ENCODE results near the gene SPDYE2.
"Not testable (repeated sequence)": the region's sequence is repeated elsewhere in the genome, so short reads cannot be mapped to it uniquely, and the experiment has no call there.

Gene SPDYE2

GRCh38 chr7:102572261-102573239 is 21.5 kb downstream of the SPDYE2 start, which contains the start of gene POLR2J3:
TSS of gene POLR2J3 (minus strand) at chr7:102572583. CDS start at chr7:102572521, 62 bp downstream.
- peak within 1 kb of the TSS; percentile 74 for H3K4me3 ChIP-seq (ENCODE audit: low read depth, low read length)

GRCh38 chr7:102574607-102575006 is 23.6 kb downstream of the SPDYE2 start:
- DNase-seq; H3K4me1 ChIP-seq; H3K27me3 ChIP-seq; H3K36me3 ChIP-seq; H3K9me3 ChIP-seq; H3K4me3 ChIP-seq (ENCODE audit: low read depth, low read length): not testable (repeated sequence)

More at GRCh38 chr7:102572261-102573239, 21.5 kb downstream of the SPDYE2 start, which contains the start of gene POLR2J3:
- peak; percentile 95 for DNase-seq
- H3K27me3 ChIP-seq, H3K36me3 ChIP-seq, H3K9me3 ChIP-seq, H3K4me1 ChIP-seq: not testable (repeated sequence)
- TF ChIP-seq CTCF (IDR thresholded peaks at IDR 0.05; ENCODE audit: low read depth, low read length): peak; percentile 44

GRCh38 chr7:102576363-102576762 is 25.3 kb downstream of the SPDYE2 start:
- H3K4me1 ChIP-seq; DNase-seq; H3K4me3 ChIP-seq (ENCODE audit: low read depth, low read length); H3K9me3 ChIP-seq; H3K27me3 ChIP-seq; H3K36me3 ChIP-seq: not testable (repeated sequence)

GRCh38 chr7:102577315-102578240 is 26.6 kb downstream of the SPDYE2 start:
- not testable (repeated sequence) for DNase-seq; H3K9me3 ChIP-seq; H3K36me3 ChIP-seq; H3K4me3 ChIP-seq (ENCODE audit: low read depth, low read length); H3K4me1 ChIP-seq; H3K27me3 ChIP-seq

- DNase-seq; H3K4me3 ChIP-seq (ENCODE audit: low read depth, low read length); H3K9me3 ChIP-seq; H3K27me3 ChIP-seq; H3K36me3 ChIP-seq; H3K4me1 ChIP-seq: not testable (repeated sequence)
Measured at GRCh38 chr7:102578486-102578885, 27.5 kb downstream of the SPDYE2 start.

GRCh38 chr7:102581722-102582121 is 30.7 kb downstream of the SPDYE2 start:
- not testable (repeated sequence) for H3K4me1 ChIP-seq; H3K27me3 ChIP-seq; H3K4me3 ChIP-seq (ENCODE audit: low read depth, low read length); DNase-seq; H3K9me3 ChIP-seq; H3K36me3 ChIP-seq

GRCh38 chr7:102583495-102583894 is 32.5 kb downstream of the SPDYE2 start:
- not testable (repeated sequence) for H3K4me3 ChIP-seq (ENCODE audit: low read depth, low read length); H3K36me3 ChIP-seq; H3K9me3 ChIP-seq; DNase-seq; H3K27me3 ChIP-seq; H3K4me1 ChIP-seq

- H3K4me1 ChIP-seq; H3K36me3 ChIP-seq; H3K9me3 ChIP-seq; H3K27me3 ChIP-seq; DNase-seq; H3K4me3 ChIP-seq (ENCODE audit: low read depth, low read length): not testable (repeated sequence)
Measured at GRCh38 chr7:102589857-102590256, 38.8 kb downstream of the SPDYE2 start.

GRCh38 chr7:102592477-102593019 is 41.5 kb downstream of the SPDYE2 start:
- H3K4me1 ChIP-seq; H3K27me3 ChIP-seq; H3K36me3 ChIP-seq; H3K9me3 ChIP-seq; H3K4me3 ChIP-seq (ENCODE audit: low read depth, low read length): not testable (repeated sequence)
- peak; percentile 22 for DNase-seq

GRCh38 chr7:102593637-102594334 is 42.8 kb downstream of the SPDYE2 start:
- not testable (repeated sequence) for DNase-seq; H3K4me1 ChIP-seq; H3K27me3 ChIP-seq; H3K9me3 ChIP-seq; H3K4me3 ChIP-seq (ENCODE audit: low read depth, low read length); H3K36me3 ChIP-seq

GRCh38 chr7:102596036-102596435 is 45.0 kb downstream of the SPDYE2 start:
- H3K4me1 ChIP-seq; H3K4me3 ChIP-seq (ENCODE audit: low read depth, low read length); H3K27me3 ChIP-seq; DNase-seq; H3K9me3 ChIP-seq; H3K36me3 ChIP-seq: not testable (repeated sequence)

GRCh38 chr7:102599699-102600098 is 48.7 kb downstream of the SPDYE2 start:
- not testable (repeated sequence) for H3K9me3 ChIP-seq, H3K36me3 ChIP-seq, H3K4me1 ChIP-seq

GRCh38 chr7:102602317-102602716 is 51.3 kb downstream of the SPDYE2 start:
- not testable (repeated sequence) for H3K36me3 ChIP-seq; DNase-seq; H3K4me3 ChIP-seq (ENCODE audit: low read depth, low read length); H3K27me3 ChIP-seq; H3K9me3 ChIP-seq; H3K4me1 ChIP-seq

More at GRCh38 chr7:102599699-102600098, 48.7 kb downstream of the SPDYE2 start:
- H3K4me3 ChIP-seq (ENCODE audit: low read depth, low read length); H3K27me3 ChIP-seq; DNase-seq: not testable (repeated sequence)
